OCI-LY7 (cell line): ENCODE results near the gene NFIA. TPM values are rescaled to one million over a fixed set of nuclear protein-coding genes. Genes with fewer than 3 reads are reported as not detected.

ENCODE experiments used
- BruUV-seq: library from RNA; stranded (reverse); fragments of 400-500 nt; replicated peaks from 2 replicates; lab custom pipeline; 2021; lab: Mats Ljungman, UMichigan
- CTCF ChIA-PET: fragments of 300-600 bp; sonication (Branson Sonifier 250); formaldehyde crosslinking; loops from one replicate; lab custom pipeline; 2022; ENCODE audit warnings: antibody characterized with exemption; ENCODE audit not compliant: unreplicated experiment; lab: Charles Lee
- POLR2A ChIA-PET: fragments of 300-600 bp; sonication (Branson Sonifier 250); formaldehyde crosslinking; loops from one replicate; lab custom pipeline; 2022; ENCODE audit warnings: antibody characterized with exemption; lab: Charles Lee
- DNase-seq: peaks from one replicate; pipeline ENCODE4 v3.0.0-alpha.2; 2015; ENCODE audit warnings: low spot score
- H2AFZ ChIP-seq: fragments of 200-600 bp; sonication (generic), shearing (Covaris generic); 2 replicates; pipeline ENCODE4 v1.6.1; 2014; ENCODE audit warnings: mild to moderate bottlenecking, antibody characterized with exemption, low read length, moderate library complexity
- H3K27ac ChIP-seq: fragments of 200-600 bp; sonication (generic); 2 replicates; pipeline ENCODE4 v1.5.1; 2014; ENCODE audit warnings: mixed run types, low read depth, mild to moderate bottlenecking, moderate library complexity, low read length, inconsistent platforms; ENCODE audit not compliant: poor library complexity, severe bottlenecking
- H3K36me3 ChIP-seq: fragments of 200-600 bp; sonication (generic); 2 replicates; pipeline ENCODE4 v1.6.1; 2014; ENCODE audit warnings: mild to moderate bottlenecking, antibody characterized with exemption, low read length, moderate library complexity, mixed read lengths; ENCODE audit not compliant: insufficient read depth
- H3K4me1 ChIP-seq: fragments of 200-600 bp; sonication (generic); 2 replicates; pipeline ENCODE4 v1.5.1; 2014; ENCODE audit warnings: mild to moderate bottlenecking, low read length; ENCODE audit not compliant: insufficient read depth, poor library complexity, severe bottlenecking
- H3K4me2 ChIP-seq: fragments of 200-600 bp; sonication (generic); 2 replicates; pipeline ENCODE4 v1.6.1; 2014; ENCODE audit warnings: mild to moderate bottlenecking, low read length
- H3K4me3 ChIP-seq: fragments of 200-600 bp; sonication (generic); 2 replicates; pipeline ENCODE4 v1.5.1; 2014; ENCODE audit warnings: mild to moderate bottlenecking, low read depth, low read length; ENCODE audit not compliant: poor library complexity, severe bottlenecking
- H3K79me2 ChIP-seq: fragments of 200-600 bp; sonication (generic); 2 replicates; pipeline ENCODE4 v1.6.1; 2016; ENCODE audit warnings: low read depth, mild to moderate bottlenecking, low read length, moderate library complexity, mixed read lengths; ENCODE audit not compliant: insufficient read depth
- H3K9me2 ChIP-seq: fragments of 200-600 bp; sonication (generic); 2 replicates; pipeline ENCODE4 v1.6.1; 2016; ENCODE audit warnings: mild to moderate bottlenecking, low read length, mixed read lengths; ENCODE audit not compliant: insufficient read depth
- H3K9me3 ChIP-seq: fragments of 200-600 bp; sonication (generic); 2 replicates; pipeline ENCODE4 v1.6.1; 2014; ENCODE audit warnings: mild to moderate bottlenecking, mixed run types, low read length, mixed read lengths
- H4K20me1 ChIP-seq: fragments of 200-600 bp; sonication (generic); 2 replicates; pipeline ENCODE4 v1.6.1; 2014; ENCODE audit warnings: mild to moderate bottlenecking, antibody characterized with exemption, low read length, moderate library complexity, mixed read lengths; ENCODE audit not compliant: insufficient read depth
- CTCF ChIP-seq: fragments of 200-600 bp; sonication (generic); conservative IDR thresholded peaks from 2 replicates; pipeline ENCODE4 v1.5.1; 2014; ENCODE audit warnings: mild to moderate bottlenecking, antibody characterized with exemption, low read length, moderate library complexity, mixed read lengths
- EZH2phosphoT487 ChIP-seq: fragments of 200-600 bp; sonication (generic); IDR thresholded peaks from 2 replicates; pipeline ENCODE4 v1.6.1; 2018; ENCODE audit warnings: low read depth, borderline replicate concordance, mild to moderate bottlenecking, mixed run types, antibody characterized with exemption, low read length, moderate library complexity, mixed read lengths
- intact Hi-C: fragments of 100-400 bp; cut with micrococcal nuclease; formaldehyde crosslinking; loops from one replicate; pipeline ENCODE4 v1.10.0; 2022; ENCODE audit not compliant: unreplicated experiment
- total RNA-seq, 2 experiments: library from RNA; depleted of rRNA in 1 of 2; stranded (reverse); fragments of >200 nt in 1 of 2; shearing (Covaris generic) in 1 of 2; gene quantifications; 2 replicates each; pipeline ENCODE4 v1.2.3, GENCODE V29; 2014 to 2022

Gene NFIA
- total RNA-seq, 2 experiments from 2014 or later, result 2.8 to 18.8 TPM

DNA sequence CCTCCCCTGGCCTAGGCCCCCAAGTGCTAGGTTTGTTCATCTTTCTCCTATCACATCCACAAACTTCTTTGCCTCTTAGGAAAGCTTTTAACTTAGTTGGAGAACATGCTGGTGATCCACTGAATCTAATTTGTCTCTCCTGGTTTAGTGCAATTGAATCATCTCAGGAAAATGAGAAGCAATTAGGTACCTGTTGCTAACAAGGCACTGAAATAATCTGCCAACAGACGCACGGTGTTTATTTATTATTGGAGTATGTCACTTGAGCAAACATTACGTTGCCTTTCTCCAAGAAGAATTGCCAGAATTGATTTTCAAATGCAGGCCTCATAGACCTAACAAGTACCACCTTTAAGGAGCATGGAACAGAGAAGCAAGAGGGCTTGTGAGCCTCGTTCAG lies 309.4 kb downstream of the NFIA start:
- no peak for DNase-seq
- TF ChIP-seq EZH2phosphoT487 (no peak), CTCF (no peak)
- no peaks in the 10 kb centered on the region for H3K9me2 ChIP-seq
- no TSS peak for BruUV-seq
- no peaks in the 10 kb centered on the region for H3K4me1 ChIP-seq
- POLR2A ChIA-PET, result interaction anchor here (0.7 to 1.0 kb wide), 3 partner anchors 10 to 1321 kb away, joined by 3 to 4 read pairs (median 3); no protein-coding TSS in a partner anchor
- intact Hi-C loops, result no loop called here
- no peaks in the 10 kb centered on the region for H3K79me2 ChIP-seq
- no peak overlapping the region for H3K4me3 ChIP-seq
- no peak overlapping the region for H2AFZ ChIP-seq
- H3K4me2 ChIP-seq, result no peak overlapping the region
- H3K36me3 ChIP-seq, result no peaks in the 10 kb centered on the region
- H3K9me3 ChIP-seq, result no peaks in the 10 kb centered on the region
- CTCF ChIA-PET, result no interaction called here
- H4K20me1 ChIP-seq, result no peaks in the 10 kb centered on the region
- H3K27ac ChIP-seq, result no peak overlapping the region

DNA sequence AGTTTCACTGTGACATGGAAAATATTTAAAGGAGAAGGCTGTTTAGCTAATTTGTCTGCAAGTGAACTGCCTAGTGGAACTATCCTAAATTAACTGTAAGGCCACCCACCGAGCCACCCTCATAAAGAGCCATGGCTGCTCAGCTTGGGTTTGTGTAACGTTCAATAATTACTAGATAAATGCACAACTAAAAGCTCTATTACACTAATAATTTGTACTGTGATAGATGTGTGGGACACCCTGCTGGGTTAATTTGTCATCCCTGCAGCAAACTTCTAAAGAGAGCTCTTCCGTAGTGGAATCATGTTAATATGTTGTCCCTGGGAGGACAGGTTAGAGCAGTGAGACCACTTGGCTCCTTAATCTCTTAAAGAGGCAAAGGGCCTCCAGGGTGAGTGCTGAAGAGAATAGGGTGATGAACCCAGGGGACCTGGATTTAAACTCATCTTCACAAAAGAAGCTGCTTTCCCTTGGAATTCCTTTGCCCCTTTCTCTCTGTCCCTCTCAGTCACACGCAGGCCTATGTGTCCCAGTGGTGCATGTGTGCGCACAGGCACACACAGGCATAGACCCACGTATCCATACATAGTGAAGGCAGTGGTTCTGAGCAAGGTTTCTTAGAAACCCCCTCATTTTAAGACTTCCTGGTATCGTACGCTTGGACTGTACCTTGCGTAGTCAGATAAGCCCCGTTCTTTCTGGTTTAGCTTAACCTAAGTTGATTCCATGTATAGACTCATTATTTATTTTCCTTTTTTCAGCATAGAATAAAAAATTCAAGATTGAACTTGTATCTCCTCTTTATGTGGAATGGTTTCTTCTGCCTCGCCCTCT lies 310.3 kb downstream of the NFIA start:
- no peak for TF ChIP-seq CTCF
- no peak for TF ChIP-seq EZH2phosphoT487
- Histone ChIP-seq H3K9me3 (no peaks in the 10 kb centered on the region), H3K4me2 (no peak overlapping the region), H3K79me2 (no peaks in the 10 kb centered on the region), H3K36me3 (no peaks in the 10 kb centered on the region), H3K4me3 (no peak overlapping the region), H3K27ac (no peak overlapping the region), H3K9me2 (no peaks in the 10 kb centered on the region), H2AFZ (no peak overlapping the region), H4K20me1 (no peaks in the 10 kb centered on the region), H3K4me1 (no peaks in the 10 kb centered on the region)
- POLR2A ChIA-PET, result interaction anchor here (0.7 to 1.1 kb wide), 4 partner anchors 11 to 1322 kb away, joined by 3 to 4 read pairs (median 3); no protein-coding TSS in a partner anchor
- DNase-seq, result no peak
- BruUV-seq, result no TSS peak
- CTCF ChIA-PET, result no interaction called here
- intact Hi-C loops, result no loop called here

GRCh38 chr1:61393575-61393974 lies 311.2 kb downstream of the NFIA start:
- Histone ChIP-seq H3K4me2 (no peak overlapping the region), H3K4me1 (no peaks in the 10 kb centered on the region), H3K79me2 (no peaks in the 10 kb centered on the region), H3K9me2 (no peaks in the 10 kb centered on the region), H2AFZ (no peak overlapping the region), H4K20me1 (no peaks in the 10 kb centered on the region), H3K27ac (no peak overlapping the region), H3K4me3 (no peak overlapping the region), H3K9me3 (no peaks in the 10 kb centered on the region), H3K36me3 (no peaks in the 10 kb centered on the region)
- DNase-seq, result no peak
- intact Hi-C loops, result no loop called here
- CTCF ChIA-PET, result no interaction called here
- POLR2A ChIA-PET, result no interaction called here
- no peak for TF ChIP-seq EZH2phosphoT487
- TF ChIP-seq CTCF, result no peak
- no TSS peak for BruUV-seq
